Inflammatory macrophage treated with lipopolysaccharide for 4 hours (primary cell): ENCODE measurements around the gene KCNAB3.

Source experiments
- DNase-seq: peaks from one replicate; pipeline ENCODE4 v3.0.0-alpha.2; 2020

Gene KCNAB3

DNA sequence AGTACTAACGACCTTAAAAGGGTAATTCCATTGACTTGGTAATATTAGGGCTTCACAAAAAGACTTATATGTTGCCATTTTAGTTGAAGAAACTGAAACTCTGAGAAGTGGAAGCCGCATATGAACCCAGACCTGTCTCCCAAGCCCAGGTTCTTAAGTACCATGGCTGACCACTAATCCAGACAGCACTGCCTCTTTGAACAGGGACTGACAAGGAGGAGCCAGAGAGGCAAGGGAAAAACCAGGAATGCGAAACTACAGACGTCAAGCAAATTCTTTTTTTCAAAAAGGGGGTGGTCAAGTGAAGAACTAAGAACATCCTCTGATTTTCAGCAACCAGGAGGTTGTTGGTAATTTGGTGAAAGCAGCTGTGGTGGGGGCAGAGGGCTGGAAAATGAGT is 56.6 kb downstream of the KCNAB3 start:
- no peak for DNase-seq
